Measurements from ENCODE around the gene XPOT.
"Not testable (repeated sequence)": the region's sequence is repeated elsewhere in the genome, so short reads cannot be mapped to it uniquely, and the experiment has no call there.

The XPOT gene, protein sequence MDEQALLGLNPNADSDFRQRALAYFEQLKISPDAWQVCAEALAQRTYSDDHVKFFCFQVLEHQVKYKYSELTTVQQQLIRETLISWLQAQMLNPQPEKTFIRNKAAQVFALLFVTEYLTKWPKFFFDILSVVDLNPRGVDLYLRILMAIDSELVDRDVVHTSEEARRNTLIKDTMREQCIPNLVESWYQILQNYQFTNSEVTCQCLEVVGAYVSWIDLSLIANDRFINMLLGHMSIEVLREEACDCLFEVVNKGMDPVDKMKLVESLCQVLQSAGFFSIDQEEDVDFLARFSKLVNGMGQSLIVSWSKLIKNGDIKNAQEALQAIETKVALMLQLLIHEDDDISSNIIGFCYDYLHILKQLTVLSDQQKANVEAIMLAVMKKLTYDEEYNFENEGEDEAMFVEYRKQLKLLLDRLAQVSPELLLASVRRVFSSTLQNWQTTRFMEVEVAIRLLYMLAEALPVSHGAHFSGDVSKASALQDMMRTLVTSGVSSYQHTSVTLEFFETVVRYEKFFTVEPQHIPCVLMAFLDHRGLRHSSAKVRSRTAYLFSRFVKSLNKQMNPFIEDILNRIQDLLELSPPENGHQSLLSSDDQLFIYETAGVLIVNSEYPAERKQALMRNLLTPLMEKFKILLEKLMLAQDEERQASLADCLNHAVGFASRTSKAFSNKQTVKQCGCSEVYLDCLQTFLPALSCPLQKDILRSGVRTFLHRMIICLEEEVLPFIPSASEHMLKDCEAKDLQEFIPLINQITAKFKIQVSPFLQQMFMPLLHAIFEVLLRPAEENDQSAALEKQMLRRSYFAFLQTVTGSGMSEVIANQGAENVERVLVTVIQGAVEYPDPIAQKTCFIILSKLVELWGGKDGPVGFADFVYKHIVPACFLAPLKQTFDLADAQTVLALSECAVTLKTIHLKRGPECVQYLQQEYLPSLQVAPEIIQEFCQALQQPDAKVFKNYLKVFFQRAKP

DNA sequence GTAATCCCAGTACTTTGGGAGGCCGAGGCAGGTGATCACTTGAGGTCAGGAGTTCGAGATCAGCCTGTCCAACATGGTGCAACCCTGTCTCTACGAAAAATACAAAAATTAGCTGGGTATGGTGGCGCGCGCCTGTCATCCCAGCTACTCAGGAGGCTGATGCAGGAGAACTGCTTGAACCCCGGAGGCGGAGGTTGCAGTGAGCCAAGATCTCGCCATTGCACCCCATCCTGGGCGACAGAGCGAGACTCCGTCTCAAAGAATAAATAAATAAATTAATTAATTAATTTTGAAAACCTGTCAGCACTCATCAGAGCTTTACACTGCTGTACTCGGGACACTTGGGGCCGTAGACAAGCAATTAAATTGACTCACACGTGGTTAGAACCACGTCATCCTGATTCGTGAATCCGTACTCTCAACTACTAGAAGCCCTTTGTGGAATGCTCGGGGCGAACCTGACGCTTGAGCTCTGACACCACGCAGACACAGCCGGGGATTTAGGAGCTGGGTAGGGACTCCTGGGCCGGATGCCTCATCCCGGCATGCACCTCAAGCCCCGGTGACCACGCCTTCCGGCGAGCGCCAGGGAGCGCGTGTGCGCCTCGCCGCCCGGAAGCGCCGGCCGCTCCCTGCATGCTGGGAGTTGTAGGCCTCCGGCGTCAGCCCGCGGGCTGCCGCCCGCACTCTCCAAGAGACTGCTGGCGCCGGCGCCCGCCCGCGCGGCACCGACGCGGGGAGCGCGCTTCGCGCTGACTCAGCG, at the start of gene XPOT:
Gene XPOT, plus strand, starts transcription at position 686 of the 763 bp plus-strand sequence. CDS start 5,644 bp downstream, outside the sequence.
- Histone ChIP-seq H3K4me1 (ENCODE audit: insufficient read depth, low read length) (peaks cover 8% of the 10 kb centered on the region), H3K9ac (ENCODE audit: low read length) (peak within 1 kb of the TSS; percentile 71), H3K27me3 (ENCODE audit: control insufficient read depth in 1 of 2, insufficient read depth in 2 of 2, low read length in 2 of 2) (no peaks in the 10 kb centered on the region), H3K27ac (ENCODE audit: low read depth, low read length) (peak within 1 kb of the TSS; percentile 97), H3K4me3 (ENCODE audit: low read depth in 1 of 2, low read length in 2 of 2) (peak within 1 kb of the TSS; percentile 62 to 90), H3K36me3 (ENCODE audit: insufficient read depth, low read length) (no peaks in the 10 kb centered on the region), H3K9me3 (ENCODE audit: low read length) (no peaks in the 10 kb centered on the region)

- H3K4me3 ChIP-seq (ENCODE audit: low read depth in 1 of 2, low read length in 2 of 2); H3K9ac ChIP-seq (ENCODE audit: low read length); H3K27ac ChIP-seq (ENCODE audit: low read depth, low read length); H3K9me3 ChIP-seq (ENCODE audit: low read length); H3K27me3 ChIP-seq (ENCODE audit: control insufficient read depth in 1 of 2, insufficient read depth in 2 of 2, low read length in 2 of 2); H3K4me1 ChIP-seq (ENCODE audit: insufficient read depth, low read length); H3K36me3 ChIP-seq (ENCODE audit: insufficient read depth, low read length): not testable (repeated sequence)
Measured at GRCh38 chr12:64356209-64356608, 48.0 kb upstream of the XPOT start.

GRCh38 chr12:64361173-64361572, 43.0 kb upstream of the XPOT start:
- not testable (repeated sequence) for H3K36me3 ChIP-seq (ENCODE audit: insufficient read depth, low read length); H3K27me3 ChIP-seq (ENCODE audit: control insufficient read depth in 1 of 2, insufficient read depth in 2 of 2, low read length in 2 of 2); H3K27ac ChIP-seq (ENCODE audit: low read depth, low read length); H3K4me3 ChIP-seq (ENCODE audit: low read depth in 1 of 2, low read length in 2 of 2); H3K9ac ChIP-seq (ENCODE audit: low read length); H3K4me1 ChIP-seq (ENCODE audit: insufficient read depth, low read length); H3K9me3 ChIP-seq (ENCODE audit: low read length)

GRCh38 chr12:64362721-64363305, 41.4 kb upstream of the XPOT start:
- H3K27me3 ChIP-seq (ENCODE audit: control insufficient read depth in 1 of 2, insufficient read depth in 2 of 2, low read length in 2 of 2): no peaks in the 10 kb centered on the region
- H3K27ac ChIP-seq (ENCODE audit: low read depth, low read length): no peak overlapping the region
- H3K4me3 ChIP-seq (ENCODE audit: low read depth in 1 of 2, low read length in 2 of 2): no peak overlapping the region
- H3K36me3 ChIP-seq (ENCODE audit: insufficient read depth, low read length): no peaks in the 10 kb centered on the region
- H3K9ac ChIP-seq (ENCODE audit: low read length): no peak overlapping the region
- H3K9me3 ChIP-seq (ENCODE audit: low read length): no peaks in the 10 kb centered on the region
- H3K4me1 ChIP-seq (ENCODE audit: insufficient read depth, low read length): no peaks in the 10 kb centered on the region

GRCh38 chr12:64383675-64384074, 20.5 kb upstream of the XPOT start:
- Histone ChIP-seq H3K27me3 (ENCODE audit: control insufficient read depth in 1 of 2, insufficient read depth in 2 of 2, low read length in 2 of 2) (no peaks in the 10 kb centered on the region), H3K9ac (ENCODE audit: low read length) (no peak overlapping the region), H3K9me3 (ENCODE audit: low read length) (no peaks in the 10 kb centered on the region), H3K4me3 (ENCODE audit: low read depth in 1 of 2, low read length in 2 of 2) (no peak overlapping the region), H3K36me3 (ENCODE audit: insufficient read depth, low read length) (no peaks in the 10 kb centered on the region), H3K27ac (ENCODE audit: low read depth, low read length) (no peak overlapping the region), H3K4me1 (ENCODE audit: insufficient read depth, low read length) (no peaks in the 10 kb centered on the region)

DNA sequence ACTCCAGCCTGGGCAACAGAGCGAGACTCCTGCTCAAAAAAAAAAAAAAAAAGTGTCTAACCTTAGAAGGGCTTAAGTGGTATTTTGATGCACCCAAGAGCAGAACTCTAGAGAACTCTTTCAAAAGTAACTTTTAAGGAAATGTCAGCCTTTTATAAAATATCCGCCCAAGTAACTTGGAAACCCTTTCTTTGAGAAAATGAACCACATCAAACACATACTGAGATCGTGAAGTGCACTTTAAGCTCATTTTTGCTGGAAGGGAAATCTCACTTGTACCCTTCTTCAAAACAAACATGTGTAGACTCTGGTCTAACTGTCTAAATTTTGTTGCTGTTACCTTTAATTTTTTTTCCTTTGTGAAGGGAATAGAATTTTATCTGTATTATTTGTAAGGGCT, 19.2 kb upstream of the XPOT start:
- H3K27ac ChIP-seq (ENCODE audit: low read depth, low read length): no peak overlapping the region
- no peak overlapping the region for H3K4me3 ChIP-seq (ENCODE audit: low read depth in 1 of 2, low read length in 2 of 2)
- H3K4me1 ChIP-seq (ENCODE audit: insufficient read depth, low read length): no peaks in the 10 kb centered on the region

DNA sequence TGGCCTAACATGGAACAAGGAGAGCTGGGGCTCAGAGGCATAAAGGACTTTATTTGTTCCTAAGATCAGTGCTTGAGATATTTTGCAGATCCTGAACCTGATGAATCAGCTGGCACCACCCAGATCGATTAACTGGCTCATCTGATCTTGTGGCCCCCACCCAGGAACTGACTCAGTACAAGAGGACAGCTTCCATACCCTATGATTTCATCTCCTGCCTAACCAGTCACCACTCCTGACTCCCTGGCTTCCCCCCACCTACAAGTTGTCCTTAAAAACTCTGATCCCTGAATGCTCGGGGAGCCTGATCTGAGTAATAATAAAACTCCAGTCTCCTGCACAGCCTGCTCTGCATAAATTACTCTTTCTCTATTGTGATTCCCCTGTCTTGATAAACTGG, 18.7 kb upstream of the XPOT start:
- Histone ChIP-seq H3K27me3 (ENCODE audit: control insufficient read depth in 1 of 2, insufficient read depth in 2 of 2, low read length in 2 of 2) (peaks cover 8 to 10% of the 10 kb centered on the region in 2 donors), H3K9ac (ENCODE audit: low read length) (no peak overlapping the region), H3K27ac (ENCODE audit: low read depth, low read length) (no peak overlapping the region), H3K4me3 (ENCODE audit: low read depth in 1 of 2, low read length in 2 of 2) (no peak overlapping the region), H3K36me3 (ENCODE audit: insufficient read depth, low read length) (no peaks in the 10 kb centered on the region), H3K4me1 (ENCODE audit: insufficient read depth, low read length) (no peaks in the 10 kb centered on the region), H3K9me3 (ENCODE audit: low read length) (no peaks in the 10 kb centered on the region)

More for the DNA sequence above, 19.2 kb upstream of the XPOT start:
- Histone ChIP-seq H3K36me3 (ENCODE audit: insufficient read depth, low read length) (no peaks in the 10 kb centered on the region), H3K27me3 (ENCODE audit: control insufficient read depth in 1 of 2, insufficient read depth in 2 of 2, low read length in 2 of 2) (peaks cover 3 to 6% of the 10 kb centered on the region in 2 donors), H3K9me3 (ENCODE audit: low read length) (no peaks in the 10 kb centered on the region), H3K9ac (ENCODE audit: low read length) (no peak overlapping the region)

GRCh38 chr12:64387197-64387816, 16.9 kb upstream of the XPOT start:
- no peak overlapping the region for H3K27ac ChIP-seq (ENCODE audit: low read depth, low read length)
- no peaks in the 10 kb centered on the region for H3K36me3 ChIP-seq (ENCODE audit: insufficient read depth, low read length)
- no peak overlapping the region for H3K9ac ChIP-seq (ENCODE audit: low read length)
- H3K4me1 ChIP-seq (ENCODE audit: insufficient read depth, low read length): no peaks in the 10 kb centered on the region
- H3K9me3 ChIP-seq (ENCODE audit: low read length): no peaks in the 10 kb centered on the region
- H3K4me3 ChIP-seq (ENCODE audit: low read depth in 1 of 2, low read length in 2 of 2): no peak overlapping the region
- peaks cover 13 to 20% of the 10 kb centered on the region in 2 donors for H3K27me3 ChIP-seq (ENCODE audit: control insufficient read depth in 1 of 2, insufficient read depth in 2 of 2, low read length in 2 of 2)

- no peaks in the 10 kb centered on the region for H3K4me1 ChIP-seq (ENCODE audit: insufficient read depth, low read length)
- no peaks in the 10 kb centered on the region for H3K9me3 ChIP-seq (ENCODE audit: low read length)
- no peak overlapping the region for H3K27ac ChIP-seq (ENCODE audit: low read depth, low read length)
- H3K27me3 ChIP-seq (ENCODE audit: control insufficient read depth in 1 of 2, insufficient read depth in 2 of 2, low read length in 2 of 2): peaks cover 13 to 23% of the 10 kb centered on the region in 2 donors
- H3K36me3 ChIP-seq (ENCODE audit: insufficient read depth, low read length): no peaks in the 10 kb centered on the region
- no peak overlapping the region for H3K4me3 ChIP-seq (ENCODE audit: low read depth in 1 of 2, low read length in 2 of 2)
- no peak overlapping the region for H3K9ac ChIP-seq (ENCODE audit: low read length)
Measured at GRCh38 chr12:64389154-64389553, 15.0 kb upstream of the XPOT start.

GRCh38 chr12:64390275-64390851, 13.8 kb upstream of the XPOT start, which contains the start of gene C12orf56:
C12orf56 (minus strand) TSS chr12:64390758; CDS start chr12:64390565, 193 bp downstream.
- no peaks in the 10 kb centered on the region for H3K9me3 ChIP-seq (ENCODE audit: low read length)
- H3K4me1 ChIP-seq (ENCODE audit: insufficient read depth, low read length): no peaks in the 10 kb centered on the region
- no peak within 1 kb of the TSS for H3K27ac ChIP-seq (ENCODE audit: low read depth, low read length)
- no peak within 1 kb of the TSS for H3K9ac ChIP-seq (ENCODE audit: low read length)
- H3K27me3 ChIP-seq (ENCODE audit: control insufficient read depth in 1 of 2, insufficient read depth in 2 of 2, low read length in 2 of 2): peaks cover 13 to 25% of the 10 kb centered on the region in 2 donors
- H3K4me3 ChIP-seq (ENCODE audit: low read depth in 1 of 2, low read length in 2 of 2): peak within 1 kb of the TSS in 1 of 2 donors; percentile 35
- no peaks in the 10 kb centered on the region for H3K36me3 ChIP-seq (ENCODE audit: insufficient read depth, low read length)
